SU-DHL-6 (cell line): Measurements from ENCODE around the gene SNHG17.

Experiments
- EZH2phosphoT487 ChIP-seq: fragments of 200-600 bp; sonication (generic), shearing (Covaris generic); conservative IDR thresholded peaks from 2 replicates; pipeline ENCODE4 v1.6.1; 2018; ENCODE audit warnings: mild to moderate bottlenecking, antibody characterized with exemption, low read length, moderate library complexity, mixed read lengths
- TF ChIP-seq, protein P1 (sequence below): fragments of 200-600 bp; sonication (generic); IDR thresholded peaks from one replicate; pipeline ENCODE4 v1.5.1; 2017; ENCODE audit warnings: antibody characterized with exemption, mild to moderate bottlenecking, low read length, moderate library complexity; ENCODE audit not compliant: insufficient read depth, poor library complexity, severe bottlenecking

DNA sequence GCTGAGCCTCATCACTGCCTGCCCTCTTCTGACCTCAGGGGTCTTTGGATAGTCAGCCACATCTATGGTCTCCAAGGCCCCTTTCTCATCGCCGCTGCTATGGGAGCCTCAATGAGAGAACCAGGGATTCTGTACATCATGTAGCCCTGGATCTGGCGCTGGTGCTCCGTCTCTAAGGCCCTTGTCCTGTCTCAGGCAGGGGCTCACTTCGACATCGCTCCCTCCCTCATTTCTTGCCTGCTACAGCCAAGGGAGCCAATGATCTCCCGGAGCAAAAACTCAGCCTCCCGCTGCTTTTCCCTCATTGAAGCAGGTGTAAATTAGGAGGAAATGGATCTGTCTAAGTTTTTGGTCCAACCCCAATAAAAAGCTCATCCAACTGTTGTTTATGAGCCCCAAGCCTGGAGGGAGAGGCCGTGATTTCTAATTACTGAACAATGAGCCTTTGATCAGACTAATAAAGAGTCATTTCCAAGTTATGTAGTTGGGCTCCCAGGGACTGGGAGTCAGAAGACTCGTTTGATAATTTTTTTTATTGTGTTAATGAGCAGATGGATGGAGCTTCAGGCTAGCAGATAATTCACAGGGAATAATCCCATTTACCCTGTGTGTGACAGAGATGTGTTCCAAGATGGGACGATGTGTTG lies 58.0 kb downstream of the SNHG17 start:
- TF ChIP-seq, protein P1, sequence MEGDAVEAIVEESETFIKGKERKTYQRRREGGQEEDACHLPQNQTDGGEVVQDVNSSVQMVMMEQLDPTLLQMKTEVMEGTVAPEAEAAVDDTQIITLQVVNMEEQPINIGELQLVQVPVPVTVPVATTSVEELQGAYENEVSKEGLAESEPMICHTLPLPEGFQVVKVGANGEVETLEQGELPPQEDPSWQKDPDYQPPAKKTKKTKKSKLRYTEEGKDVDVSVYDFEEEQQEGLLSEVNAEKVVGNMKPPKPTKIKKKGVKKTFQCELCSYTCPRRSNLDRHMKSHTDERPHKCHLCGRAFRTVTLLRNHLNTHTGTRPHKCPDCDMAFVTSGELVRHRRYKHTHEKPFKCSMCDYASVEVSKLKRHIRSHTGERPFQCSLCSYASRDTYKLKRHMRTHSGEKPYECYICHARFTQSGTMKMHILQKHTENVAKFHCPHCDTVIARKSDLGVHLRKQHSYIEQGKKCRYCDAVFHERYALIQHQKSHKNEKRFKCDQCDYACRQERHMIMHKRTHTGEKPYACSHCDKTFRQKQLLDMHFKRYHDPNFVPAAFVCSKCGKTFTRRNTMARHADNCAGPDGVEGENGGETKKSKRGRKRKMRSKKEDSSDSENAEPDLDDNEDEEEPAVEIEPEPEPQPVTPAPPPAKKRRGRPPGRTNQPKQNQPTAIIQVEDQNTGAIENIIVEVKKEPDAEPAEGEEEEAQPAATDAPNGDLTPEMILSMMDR, result no peak
- TF ChIP-seq EZH2phosphoT487, result no peak
